Measurements from ENCODE around the gene ZNF217. TPM values are rescaled to one million over a fixed set of nuclear protein-coding genes. Genes with fewer than 3 reads are reported as not detected.
"Not testable (repeated sequence)": the region's sequence is repeated elsewhere in the genome, so short reads cannot be mapped to it uniquely, and the experiment has no call there.

The ZNF217 gene
- total RNA-seq, 2 experiments from 2014 or later, result 56.3 to 57.5 TPM

DNA sequence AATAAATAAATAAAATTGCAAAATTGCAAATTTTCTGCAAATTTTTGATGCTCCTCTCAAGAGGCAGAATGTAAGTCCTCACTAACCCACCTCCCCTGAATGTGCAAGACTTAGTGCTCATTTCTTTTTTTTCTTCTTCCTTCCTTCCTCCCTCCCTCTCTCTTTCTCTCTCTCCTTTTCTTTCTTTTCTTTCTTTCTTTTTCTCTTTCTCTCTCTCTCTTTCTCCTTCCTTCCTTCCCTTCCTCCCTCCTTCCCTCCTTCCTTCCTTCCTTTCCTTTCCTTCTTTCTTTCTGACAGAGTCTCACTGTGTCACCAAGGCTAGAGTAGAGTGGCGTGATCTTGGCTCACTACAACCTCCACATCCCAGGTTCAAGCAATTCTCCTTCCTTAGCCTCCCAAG, 60.1 kb downstream of the ZNF217 start:
- Mint-ChIP-seq H3K4me1 (ENCODE audit: low read depth) (no peaks in the 10 kb centered on the region), H3K27me3 (no peaks in the 10 kb centered on the region), H3K9me3 (peaks cover 2% of the 10 kb centered on the region), H3K4me3 (no peak overlapping the region), H3K36me3 (no peaks in the 10 kb centered on the region), H3K27ac (no peak overlapping the region)
- no peak for DNase-seq
- intact Hi-C loops (cut with micrococcal nuclease), result no loop called here
- POLR2A ChIA-PET, result no interaction called here
- CTCF ChIA-PET, result no interaction called here

- H3K4me1 Mint-ChIP-seq (ENCODE audit: low read depth); H3K27ac Mint-ChIP-seq; intact Hi-C loops (cut with micrococcal nuclease); H3K9me3 Mint-ChIP-seq; CTCF ChIA-PET; POLR2A ChIA-PET; H3K27me3 Mint-ChIP-seq; H3K4me3 Mint-ChIP-seq; DNase-seq; H3K36me3 Mint-ChIP-seq: not testable (repeated sequence)
Measured at GRCh38 chr20:53532654-53533312, 60.9 kb downstream of the ZNF217 start.

DNA sequence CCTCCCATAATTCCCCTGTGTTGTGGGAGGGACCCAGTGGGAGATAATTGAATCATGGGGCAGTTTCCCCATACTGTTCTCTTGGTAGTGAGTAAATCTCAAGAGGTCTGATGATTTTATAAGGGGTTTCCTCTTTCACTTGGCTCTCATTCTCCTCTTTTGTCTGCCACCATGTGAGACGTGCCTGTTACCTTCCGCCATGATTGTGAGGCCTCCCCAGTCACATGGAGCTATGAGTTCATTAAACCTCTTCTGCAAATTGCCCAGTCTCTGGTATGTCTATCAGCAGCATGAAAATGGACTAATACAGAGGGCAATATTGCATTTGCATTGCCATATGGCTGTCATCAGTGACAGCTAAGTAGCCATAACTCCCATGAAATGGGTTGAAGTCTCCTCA, 63.2 kb downstream of the ZNF217 start:
- Mint-ChIP-seq H3K9me3 (peaks cover 2% of the 10 kb centered on the region), H3K27me3 (no peaks in the 10 kb centered on the region), H3K4me3 (no peak overlapping the region), H3K27ac (no peak overlapping the region), H3K4me1 (ENCODE audit: low read depth) (no peaks in the 10 kb centered on the region), H3K36me3 (no peaks in the 10 kb centered on the region)
- DNase-seq, result no peak
- POLR2A ChIA-PET, result no interaction called here
- CTCF ChIA-PET, result no interaction called here
- intact Hi-C loops (cut with micrococcal nuclease), result no loop called here

DNA sequence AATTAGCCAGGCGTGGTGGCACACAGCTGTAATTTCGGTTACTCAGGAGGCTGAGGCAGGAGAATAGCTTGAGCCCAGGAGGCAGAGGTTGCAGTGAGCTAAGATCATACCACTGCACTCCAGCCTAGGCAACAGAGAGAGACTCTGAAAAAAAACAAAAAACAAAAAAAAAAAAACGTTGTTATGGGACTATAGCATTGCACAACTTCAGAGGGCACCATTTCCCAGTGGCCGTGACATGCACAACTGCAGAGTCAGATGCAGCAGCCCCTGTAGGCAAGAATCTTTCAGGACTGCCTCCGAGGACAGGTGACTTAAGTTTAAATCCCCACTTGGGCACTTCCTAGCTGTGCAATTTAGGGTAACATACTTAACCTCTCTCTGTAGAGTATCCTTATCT, 64.0 kb downstream of the ZNF217 start:
- no peaks in the 10 kb centered on the region for H3K27me3 Mint-ChIP-seq
- intact Hi-C loops (cut with micrococcal nuclease), result no loop called here
- ChIA-PET POLR2A (no interaction called here), CTCF (interaction anchor here (0.6 kb wide), 1 partner anchor 8 kb away, joined by 3 read pairs; no protein-coding TSS in a partner anchor)
- no peak overlapping the region for H3K27ac Mint-ChIP-seq
- H3K36me3 Mint-ChIP-seq, result no peaks in the 10 kb centered on the region
- peaks cover 2% of the 10 kb centered on the region for H3K9me3 Mint-ChIP-seq
- no peak for DNase-seq
- no peaks in the 10 kb centered on the region for H3K4me1 Mint-ChIP-seq (ENCODE audit: low read depth)
- H3K4me3 Mint-ChIP-seq, result no peak overlapping the region

DNA sequence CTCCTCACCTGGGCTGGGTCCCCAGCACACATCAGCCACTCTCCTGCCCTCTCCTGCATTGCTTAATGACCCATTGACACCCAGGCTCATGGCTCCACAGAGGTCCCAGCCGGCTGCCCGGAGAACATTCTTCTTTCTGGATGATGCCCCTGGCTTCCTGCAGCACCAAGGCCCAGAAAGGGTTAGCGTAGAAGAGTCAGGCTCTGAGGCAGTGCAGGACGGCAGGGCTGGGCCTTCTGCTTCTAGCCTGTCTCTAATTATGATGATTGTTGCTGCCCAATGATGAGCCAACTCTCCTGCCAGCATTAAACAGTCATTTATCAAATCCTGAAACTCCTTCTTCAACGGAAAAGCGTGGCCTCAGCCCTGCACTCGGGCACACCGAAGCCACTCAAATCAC, 66.4 kb downstream of the ZNF217 start:
- no peak for DNase-seq
- H3K9me3 Mint-ChIP-seq, result peaks cover 2% of the 10 kb centered on the region
- ChIA-PET POLR2A (no interaction called here), CTCF (no interaction called here)
- no peak overlapping the region for H3K27ac Mint-ChIP-seq
- no peaks in the 10 kb centered on the region for H3K36me3 Mint-ChIP-seq
- no peak overlapping the region for H3K4me3 Mint-ChIP-seq
- no peaks in the 10 kb centered on the region for H3K4me1 Mint-ChIP-seq (ENCODE audit: low read depth)
- no peaks in the 10 kb centered on the region for H3K27me3 Mint-ChIP-seq
- intact Hi-C loops (cut with micrococcal nuclease), result no loop called here

DNA sequence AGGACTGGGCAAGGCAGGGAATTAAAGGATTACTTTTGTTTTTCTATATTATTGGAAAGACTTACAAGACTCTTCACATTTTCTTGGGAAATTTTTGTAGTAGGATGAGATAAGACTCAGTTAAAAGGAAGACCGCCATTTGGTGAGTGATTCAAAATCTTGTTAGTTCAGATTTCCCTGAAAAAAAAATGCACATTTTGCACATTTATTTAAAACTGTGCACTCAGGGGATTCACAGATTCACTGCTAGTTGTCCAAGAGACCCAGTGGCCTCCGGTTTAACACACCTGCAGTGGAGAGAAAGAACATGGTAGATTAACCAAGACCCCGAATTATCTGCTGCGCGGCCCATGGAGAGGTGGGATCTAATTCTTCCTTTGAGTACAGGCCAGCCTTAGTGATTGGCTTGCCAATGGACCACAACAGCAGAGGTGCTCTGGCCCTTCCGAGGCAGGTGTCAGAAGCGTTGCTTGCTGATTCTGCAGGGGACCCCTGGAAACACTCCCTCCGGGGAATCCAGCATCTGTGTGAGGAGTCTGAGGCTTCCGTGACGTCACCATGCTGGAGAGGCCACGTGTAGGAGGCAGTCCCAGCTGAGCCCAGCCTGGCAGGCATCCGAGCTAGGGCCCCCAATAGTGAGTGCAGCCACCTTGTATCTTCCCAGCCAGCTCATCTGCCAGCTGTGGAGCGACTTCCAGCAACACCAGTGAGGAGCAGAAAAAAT, 68.9 kb downstream of the ZNF217 start:
- H3K36me3 Mint-ChIP-seq, result no peaks in the 10 kb centered on the region
- peaks cover 2% of the 10 kb centered on the region for H3K27me3 Mint-ChIP-seq
- H3K9me3 Mint-ChIP-seq, result no peaks in the 10 kb centered on the region
- ChIA-PET CTCF (no interaction called here), POLR2A (no interaction called here)
- H3K4me3 Mint-ChIP-seq, result no peak overlapping the region
- intact Hi-C loops (cut with micrococcal nuclease), result no loop called here
- DNase-seq, result no peak
- H3K4me1 Mint-ChIP-seq (ENCODE audit: low read depth), result no peaks in the 10 kb centered on the region
- H3K27ac Mint-ChIP-seq, result no peak overlapping the region

- H3K4me1 Mint-ChIP-seq (ENCODE audit: low read depth); H3K9me3 Mint-ChIP-seq; CTCF ChIA-PET; intact Hi-C loops (cut with micrococcal nuclease); DNase-seq; H3K27ac Mint-ChIP-seq; H3K4me3 Mint-ChIP-seq; H3K36me3 Mint-ChIP-seq; H3K27me3 Mint-ChIP-seq; POLR2A ChIA-PET: not testable (repeated sequence)
Measured at GRCh38 chr20:53523615-53524014, 70.0 kb downstream of the ZNF217 start.

DNA sequence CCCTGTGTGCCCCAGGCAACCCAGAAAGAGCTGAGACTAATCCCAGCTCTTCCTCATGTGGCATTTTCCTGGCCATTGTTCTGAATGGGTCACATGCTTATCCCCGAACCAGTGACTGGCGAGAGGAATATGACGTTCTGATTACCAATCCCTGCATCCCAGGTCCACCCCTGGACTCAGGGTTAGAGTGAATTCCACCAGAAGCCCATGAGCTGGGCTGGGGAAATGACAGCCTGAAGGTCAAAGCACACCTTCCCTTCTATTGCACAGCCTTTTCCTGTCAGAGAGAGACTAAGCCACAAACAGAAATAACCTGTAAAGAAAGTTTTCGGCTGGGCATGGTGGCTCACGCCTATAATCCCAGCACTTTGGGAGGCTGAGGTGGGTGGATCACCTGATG, 70.9 kb downstream of the ZNF217 start:
- no peak for DNase-seq
- Mint-ChIP-seq H3K27me3 (peaks cover 2% of the 10 kb centered on the region), H3K4me1 (ENCODE audit: low read depth) (no peaks in the 10 kb centered on the region), H3K36me3 (no peaks in the 10 kb centered on the region), H3K27ac (no peak overlapping the region), H3K9me3 (no peaks in the 10 kb centered on the region), H3K4me3 (no peak overlapping the region)
- POLR2A ChIA-PET, result no interaction called here
- intact Hi-C loops (cut with micrococcal nuclease), result no loop called here
- CTCF ChIA-PET, result no interaction called here

GRCh38 chr20:53522026-53522425, 71.6 kb downstream of the ZNF217 start:
- Mint-ChIP-seq H3K36me3 (no peaks in the 10 kb centered on the region), H3K4me3 (no peak overlapping the region), H3K27ac (no peak overlapping the region), H3K4me1 (ENCODE audit: low read depth) (no peaks in the 10 kb centered on the region), H3K27me3 (peaks cover 2% of the 10 kb centered on the region), H3K9me3 (no peaks in the 10 kb centered on the region)
- no peak for DNase-seq
- intact Hi-C loops (cut with micrococcal nuclease), result no loop called here
- CTCF ChIA-PET, result interaction anchor here (0.5 kb wide), 1 partner anchor 8 kb away, joined by 3 read pairs; no protein-coding TSS in a partner anchor
- POLR2A ChIA-PET, result no interaction called here

DNA sequence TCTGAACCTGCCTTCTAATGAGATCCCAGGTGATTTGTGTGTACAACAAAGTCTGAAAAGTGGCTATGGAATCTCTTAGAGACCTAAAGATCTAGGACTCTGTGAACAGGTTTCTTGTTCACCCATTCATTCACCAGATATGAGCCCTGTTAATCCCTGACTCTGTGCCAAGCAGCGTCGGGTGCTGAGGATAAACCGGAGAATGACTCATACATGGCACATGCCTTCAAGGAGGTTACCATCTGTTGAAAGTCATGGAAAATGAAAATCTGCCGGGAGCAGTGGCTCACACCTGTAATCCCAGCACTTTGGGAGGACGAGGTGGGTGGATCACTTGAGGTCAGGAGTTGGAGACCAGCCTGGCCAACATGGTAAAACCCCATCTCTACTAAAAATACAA, 72.2 kb downstream of the ZNF217 start:
- H3K27me3 Mint-ChIP-seq; H3K27ac Mint-ChIP-seq; POLR2A ChIA-PET; H3K9me3 Mint-ChIP-seq; H3K4me3 Mint-ChIP-seq; intact Hi-C loops (cut with micrococcal nuclease); H3K4me1 Mint-ChIP-seq (ENCODE audit: low read depth); H3K36me3 Mint-ChIP-seq; DNase-seq: not testable (repeated sequence)
- CTCF ChIA-PET, result interaction anchor here (0.5 kb wide), 1 partner anchor 9 kb away, joined by 3 read pairs; no protein-coding TSS in a partner anchor

- H3K4me3 Mint-ChIP-seq, result no peak overlapping the region
- H3K4me1 Mint-ChIP-seq (ENCODE audit: low read depth), result no peaks in the 10 kb centered on the region
- H3K9me3 Mint-ChIP-seq, result no peaks in the 10 kb centered on the region
- peaks cover 2% of the 10 kb centered on the region for H3K27me3 Mint-ChIP-seq
- ChIA-PET CTCF (no interaction called here), POLR2A (no interaction called here)
- no peak overlapping the region for H3K27ac Mint-ChIP-seq
- H3K36me3 Mint-ChIP-seq, result no peaks in the 10 kb centered on the region
- intact Hi-C loops (cut with micrococcal nuclease), result no loop called here
- no peak for DNase-seq
Measured at GRCh38 chr20:53517146-53517545, 76.5 kb downstream of the ZNF217 start.

Data from activated CD4-positive, alpha-beta memory T cell treated with anti-CD3 and anti-CD28 coated beads for 36 hours (primary cell).